ENCODE results near the gene TWIST1.

GRCh38 chr7:19102884-19103283, 14.6 kb downstream of the TWIST1 start:
- TF ChIP-seq CTCF (IDR thresholded peaks at IDR 0.05) (no peak), ELF1 (IDR thresholded peaks at IDR 0.05) (no peak), MAX (IDR thresholded peaks at IDR 0.05; ENCODE audit: low read depth) (0 out of 2 replicates have a peak, but pooled peaks have one; percentile 18), GABPA (IDR thresholded peaks at IDR 0.05; ENCODE audit: low read depth) (no peak), REST (IDR thresholded peaks at IDR 0.05; ENCODE audit: low read depth, low read length) (no peak), EP300 (IDR thresholded peaks at IDR 0.05; ENCODE audit: borderline replicate concordance in 1 of 2, low read depth in 1 of 2, low read length in 1 of 2) (no peak), SMC3 (IDR thresholded peaks at IDR 0.05; ENCODE audit: low read depth, low read length) (no peak), FOXM1 (IDR thresholded peaks at IDR 0.05; ENCODE audit: low read depth) (no peak), NFIC (IDR thresholded peaks at IDR 0.05; ENCODE audit: borderline replicate concordance) (no peak), USF2 (IDR thresholded peaks at IDR 0.05; ENCODE audit: borderline replicate concordance, low read depth, low read length) (no peak), PBX3 (IDR thresholded peaks at IDR 0.05) (no peak; the same call in 1 of the 2 replicates), RAD21 (IDR thresholded peaks at IDR 0.05; ENCODE audit: low read length) (no peak), SIN3A (IDR thresholded peaks at IDR 0.05; ENCODE audit: borderline replicate concordance, low read depth, low read length) (no peak), TEAD4 (IDR thresholded peaks at IDR 0.05; ENCODE audit: borderline replicate concordance, insufficient read depth) (no peak)

All from SK-N-SH (cell line).